MG63 (cell line): Measurements from ENCODE around the gene CASP3. TPM values are rescaled to one million over a fixed set of nuclear protein-coding genes. Genes with fewer than 3 reads are reported as not detected.
"Not testable (repeated sequence)": the region's sequence is repeated elsewhere in the genome, so short reads cannot be mapped to it uniquely, and the experiment has no call there.

Experiments
- DNase-seq: peaks from one replicate; pipeline ENCODE4 v3.0.0-alpha.2; 2020
- H3K27me3 ChIP-seq: fragments of 250-450 bp; sonication (Bioruptor Pico); 2 replicates; pipeline ENCODE4 v1.5.1; 2020; ENCODE audit warnings: mild to moderate bottlenecking, moderate library complexity
- H3K36me3 ChIP-seq: fragments of 250-450 bp; sonication (Bioruptor Pico); 2 replicates; pipeline ENCODE4 v1.5.1; 2020; ENCODE audit warnings: mild to moderate bottlenecking, moderate library complexity
- H3K4me3 ChIP-seq: fragments of 250-450 bp; sonication (Bioruptor Pico); 2 replicates; pipeline ENCODE4 v1.5.1; 2020; ENCODE audit warnings: mild to moderate bottlenecking, moderate library complexity
- H3K9me3 ChIP-seq: fragments of 250-450 bp; sonication (Bioruptor Pico); 2 replicates; pipeline ENCODE4 v1.5.1; 2020; ENCODE audit warnings: mild to moderate bottlenecking, moderate library complexity
- total RNA-seq: library from RNA; depleted of rRNA; stranded (reverse); fragments of >200 nt; shearing (Covaris generic); gene quantifications from 2 replicates; pipeline ENCODE4 v1.2.3, GENCODE V29; 2014; ENCODE audit warnings: low replicate concordance

Gene CASP3
- total RNA-seq, 1 experiment from 2014 or later, result 30.8 TPM

GRCh38 chr4:184669251-184669650 lies 20.0 kb upstream of the CASP3 start:
- Histone ChIP-seq H3K27me3 (no peaks in the 10 kb centered on the region), H3K9me3 (no peaks in the 10 kb centered on the region), H3K36me3 (no peaks in the 10 kb centered on the region), H3K4me3 (no peak overlapping the region)
- DNase-seq, result no peak

- no peaks in the 10 kb centered on the region for H3K9me3 ChIP-seq
- no peak overlapping the region for H3K4me3 ChIP-seq
- no peaks in the 10 kb centered on the region for H3K36me3 ChIP-seq
- no peak for DNase-seq
- H3K27me3 ChIP-seq, result no peaks in the 10 kb centered on the region
Measured at GRCh38 chr4:184668511-184669114, 19.4 kb upstream of the CASP3 start.

GRCh38 chr4:184668096-184668495 lies 18.8 kb upstream of the CASP3 start:
- Histone ChIP-seq H3K4me3 (no peak overlapping the region), H3K9me3 (no peaks in the 10 kb centered on the region), H3K27me3 (no peaks in the 10 kb centered on the region), H3K36me3 (no peaks in the 10 kb centered on the region)
- DNase-seq, result no peak

GRCh38 chr4:184666670-184667069 lies 17.4 kb upstream of the CASP3 start:
- H3K36me3 ChIP-seq, result no peaks in the 10 kb centered on the region
- no peak overlapping the region for H3K4me3 ChIP-seq
- H3K27me3 ChIP-seq, result no peaks in the 10 kb centered on the region
- no peaks in the 10 kb centered on the region for H3K9me3 ChIP-seq
- no peak for DNase-seq

- Histone ChIP-seq H3K27me3 (no peaks in the 10 kb centered on the region), H3K36me3 (no peaks in the 10 kb centered on the region)
- DNase-seq, result no peak
Measured at GRCh38 chr4:184664445-184665210, 15.4 kb upstream of the CASP3 start.

GRCh38 chr4:184662236-184662635 lies 13.0 kb upstream of the CASP3 start:
- H3K36me3 ChIP-seq, result no peaks in the 10 kb centered on the region
- H3K27me3 ChIP-seq, result no peaks in the 10 kb centered on the region
- H3K4me3 ChIP-seq, result no peak overlapping the region
- no peaks in the 10 kb centered on the region for H3K9me3 ChIP-seq
- no peak for DNase-seq

More at GRCh38 chr4:184664445-184665210, 15.4 kb upstream of the CASP3 start:
- no peak overlapping the region for H3K4me3 ChIP-seq
- no peaks in the 10 kb centered on the region for H3K9me3 ChIP-seq

- Histone ChIP-seq H3K4me3 (no peak overlapping the region), H3K36me3 (no peaks in the 10 kb centered on the region), H3K9me3 (no peaks in the 10 kb centered on the region), H3K27me3 (no peaks in the 10 kb centered on the region)
- DNase-seq, result no peak
Measured at GRCh38 chr4:184660978-184661377, 11.7 kb upstream of the CASP3 start.

- not testable (repeated sequence) for H3K36me3 ChIP-seq, H3K27me3 ChIP-seq, H3K9me3 ChIP-seq, DNase-seq, H3K4me3 ChIP-seq
Measured at GRCh38 chr4:184657820-184658219, 8.6 kb upstream of the CASP3 start.

GRCh38 chr4:184657144-184657543 lies 7.9 kb upstream of the CASP3 start:
- DNase-seq, result no peak
- Histone ChIP-seq H3K36me3 (no peaks in the 10 kb centered on the region), H3K9me3 (no peaks in the 10 kb centered on the region), H3K4me3 (no peak overlapping the region), H3K27me3 (no peaks in the 10 kb centered on the region)

- DNase-seq, result peak; percentile 42
Measured at GRCh38 chr4:184655889-184656869, 6.9 kb upstream of the CASP3 start.

GRCh38 chr4:184653650-184654049 lies 4.4 kb upstream of the CASP3 start:
- no peaks in the 10 kb centered on the region for H3K36me3 ChIP-seq
- no peak overlapping the region for H3K4me3 ChIP-seq
- DNase-seq, result no peak
- H3K9me3 ChIP-seq, result no peaks in the 10 kb centered on the region
- no peaks in the 10 kb centered on the region for H3K27me3 ChIP-seq

More at GRCh38 chr4:184655889-184656869, 6.9 kb upstream of the CASP3 start:
- H3K9me3 ChIP-seq, result no peaks in the 10 kb centered on the region
- H3K36me3 ChIP-seq, result no peaks in the 10 kb centered on the region
- no peaks in the 10 kb centered on the region for H3K27me3 ChIP-seq
- H3K4me3 ChIP-seq, result no peak overlapping the region

GRCh38 chr4:184652681-184653080 lies 3.4 kb upstream of the CASP3 start:
- not testable (repeated sequence) for DNase-seq, H3K4me3 ChIP-seq, H3K9me3 ChIP-seq

GRCh38 chr4:184651899-184652298 lies 2.7 kb upstream of the CASP3 start:
- DNase-seq, result no peak
- no peaks in the 10 kb centered on the region for H3K36me3 ChIP-seq
- no peaks in the 10 kb centered on the region for H3K27me3 ChIP-seq

More at GRCh38 chr4:184652681-184653080, 3.4 kb upstream of the CASP3 start:
- not testable (repeated sequence) for H3K27me3 ChIP-seq, H3K36me3 ChIP-seq

GRCh38 chr4:184649971-184650855 lies 966 bp upstream of the CASP3 start:
- Histone ChIP-seq H3K9me3 (no peaks in the 10 kb centered on the region), H3K36me3 (peaks cover 2% of the 10 kb centered on the region; the same call in 1 of the 2 replicates), H3K27me3 (no peaks in the 10 kb centered on the region), H3K4me3 (peak overlapping the region; percentile 89)
- peak; percentile 25 for DNase-seq

More at GRCh38 chr4:184651899-184652298, 2.7 kb upstream of the CASP3 start:
- Histone ChIP-seq H3K4me3 (no peak overlapping the region), H3K9me3 (no peaks in the 10 kb centered on the region)

GRCh38 chr4:184648313-184649025 lies 778 bp downstream of the CASP3 start:
- Histone ChIP-seq H3K27me3 (no peaks in the 10 kb centered on the region), H3K4me3 (peak overlapping the region; percentile 89), H3K36me3 (peaks cover 9% of the 10 kb centered on the region; the same call in 1 of the 2 replicates), H3K9me3 (no peaks in the 10 kb centered on the region)
- DNase-seq, result peak; percentile 47

GRCh38 chr4:184648054-184648312 lies 1.3 kb downstream of the CASP3 start:
- Histone ChIP-seq H3K9me3 (no peaks in the 10 kb centered on the region), H3K27me3 (no peaks in the 10 kb centered on the region), H3K36me3 (peaks cover 9% of the 10 kb centered on the region; the same call in 1 of the 2 replicates), H3K4me3 (peak overlapping the region; percentile 89)
- no peak for DNase-seq
